ENCODE measurements around the gene ACTR2. TPM values are rescaled to one million over a fixed set of nuclear protein-coding genes. Genes with fewer than 3 reads are reported as not detected.

Gene ACTR2
- total RNA-seq, 1 experiment from 2014 or later = 248 TPM

GRCh38 chr2:65265671-65266045 lies 38.0 kb downstream of the ACTR2 start:
- no peak overlapping the region for H3K4me3 ChIP-seq (ENCODE audit: low read depth, low read length)
- Mint-ChIP-seq H3K4me3 (ENCODE audit: unreplicated experiment) (no peak overlapping the region), H3K27ac (ENCODE audit: unreplicated experiment) (no peak overlapping the region), H3K27me3 (ENCODE audit: insufficient read depth, unreplicated experiment) (no peaks in the 10 kb centered on the region), H3K36me3 (ENCODE audit: insufficient read depth, unreplicated experiment) (peaks cover 69% of the 10 kb centered on the region), H3K4me1 (ENCODE audit: low read depth, unreplicated experiment) (peaks cover 10% of the 10 kb centered on the region), H3K9me3 (ENCODE audit: unreplicated experiment) (no peaks in the 10 kb centered on the region)
- intact Hi-C loops (cut with micrococcal nuclease; ENCODE audit: unreplicated experiment) = loop anchor here (1.0 to 5.0 kb wide), 7 partner anchors 36 to 308 kb away; partner anchors contain the start of gene SPRED2
- no peak for TF ChIP-seq CTCF (IDR thresholded peaks at IDR 0.05; ENCODE audit: insufficient read depth in 1 of 2, low read depth in 1 of 2, low read length in 1 of 2, severe bottlenecking in 1 of 2, unreplicated experiment in 1 of 2)
- no TSS peak for BruUV-seq (replicated peaks)
- DNase-seq = no peak
- peaks cover 2% of the 10 kb centered on the region; the same call in 1 of the 2 replicates for H3K36me3 ChIP-seq (ENCODE audit: control insufficient read depth, insufficient read depth, low read length)
- ChIA-PET CTCF (interaction anchor here (0.5 to 1.2 kb wide), 13 partner anchors 38 to 1552 kb away, joined by 3 to 8 read pairs (median 3); no protein-coding TSS in a partner anchor), POLR2A (interaction anchor here (1.0 kb wide), 1 partner anchor 167 kb away, joined by 3 read pairs; the partner anchor contains the start of gene SPRED2)
- H3K4me1 ChIP-seq = no peaks in the 10 kb centered on the region
- H3K27me3 ChIP-seq (replicated peaks; ENCODE audit: control insufficient read depth, insufficient read depth, low read length) = no peaks in the 10 kb centered on the region
- H3K9me3 ChIP-seq = no peaks in the 10 kb centered on the region

- H3K27me3 Mint-ChIP-seq (ENCODE audit: insufficient read depth, unreplicated experiment) = no peaks in the 10 kb centered on the region
- H3K4me3 Mint-ChIP-seq (ENCODE audit: unreplicated experiment) = no peak overlapping the region
- H3K36me3 Mint-ChIP-seq (ENCODE audit: insufficient read depth, unreplicated experiment) = peaks cover 65% of the 10 kb centered on the region
- no peaks in the 10 kb centered on the region for H3K4me1 ChIP-seq
- H3K36me3 ChIP-seq (ENCODE audit: control insufficient read depth, insufficient read depth, low read length) = peaks cover 2% of the 10 kb centered on the region; the same call in 1 of the 2 replicates
- ChIA-PET CTCF (no interaction called here), POLR2A (no interaction called here)
- BruUV-seq (replicated peaks) = no TSS peak
- H3K27ac Mint-ChIP-seq (ENCODE audit: unreplicated experiment) = no peak overlapping the region
- no peak for DNase-seq
- H3K9me3 Mint-ChIP-seq (ENCODE audit: unreplicated experiment) = no peaks in the 10 kb centered on the region
- peaks cover 10% of the 10 kb centered on the region for H3K4me1 Mint-ChIP-seq (ENCODE audit: low read depth, unreplicated experiment)
- no peaks in the 10 kb centered on the region for H3K27me3 ChIP-seq (replicated peaks; ENCODE audit: control insufficient read depth, insufficient read depth, low read length)
- TF ChIP-seq CTCF (IDR thresholded peaks at IDR 0.05; ENCODE audit: insufficient read depth in 1 of 2, low read depth in 1 of 2, low read length in 1 of 2, severe bottlenecking in 1 of 2, unreplicated experiment in 1 of 2) = no peak
- H3K4me3 ChIP-seq (ENCODE audit: low read depth, low read length) = no peak overlapping the region
- intact Hi-C loops (cut with micrococcal nuclease; ENCODE audit: unreplicated experiment) = loop anchor here (5.0 kb wide), 1 partner anchor 50 kb away; no protein-coding TSS in a partner anchor
- no peaks in the 10 kb centered on the region for H3K9me3 ChIP-seq
These were observed 39.4 kb downstream of the ACTR2 start for GRCh38 chr2:65267008-65267407.

GRCh38 chr2:65268957-65269356 lies 41.3 kb downstream of the ACTR2 start:
- no peak for TF ChIP-seq CTCF (IDR thresholded peaks at IDR 0.05; ENCODE audit: insufficient read depth in 1 of 2, low read depth in 1 of 2, low read length in 1 of 2, severe bottlenecking in 1 of 2, unreplicated experiment in 1 of 2)
- H3K36me3 ChIP-seq (ENCODE audit: control insufficient read depth, insufficient read depth, low read length) = peaks cover 2% of the 10 kb centered on the region; the same call in 1 of the 2 replicates
- no peak for DNase-seq
- H3K4me3 Mint-ChIP-seq (ENCODE audit: unreplicated experiment) = no peak overlapping the region
- H3K27ac Mint-ChIP-seq (ENCODE audit: unreplicated experiment) = no peak overlapping the region
- no peaks in the 10 kb centered on the region for H3K27me3 Mint-ChIP-seq (ENCODE audit: insufficient read depth, unreplicated experiment)
- POLR2A ChIA-PET = no interaction called here
- CTCF ChIA-PET = no interaction called here
- no TSS peak for BruUV-seq (replicated peaks)
- no peaks in the 10 kb centered on the region for H3K9me3 Mint-ChIP-seq (ENCODE audit: unreplicated experiment)
- intact Hi-C loops (cut with micrococcal nuclease; ENCODE audit: unreplicated experiment) = loop anchor here (5.0 kb wide), 1 partner anchor 48 kb away; no protein-coding TSS in a partner anchor
- peaks cover 10% of the 10 kb centered on the region for H3K4me1 Mint-ChIP-seq (ENCODE audit: low read depth, unreplicated experiment)
- no peaks in the 10 kb centered on the region for H3K27me3 ChIP-seq (replicated peaks; ENCODE audit: control insufficient read depth, insufficient read depth, low read length)
- H3K4me3 ChIP-seq (ENCODE audit: low read depth, low read length) = no peak overlapping the region
- peaks cover 78% of the 10 kb centered on the region for H3K36me3 Mint-ChIP-seq (ENCODE audit: insufficient read depth, unreplicated experiment)
- no peaks in the 10 kb centered on the region for H3K9me3 ChIP-seq
- H3K4me1 ChIP-seq = no peaks in the 10 kb centered on the region
